Neural progenitor cell (in vitro differentiated cells): ENCODE data around the gene CFAP97D2. TPM values are rescaled to one million over a fixed set of nuclear protein-coding genes. Genes with fewer than 3 reads are reported as not detected.

Experiments used
- DNase-seq: peaks from one replicate; pipeline ENCODE4 v3.0.0-alpha.2; 2016; ENCODE audit warnings: low spot score
- H2AFZ ChIP-seq: fragments of 200-600 bp; sonication (generic); replicated peaks from 2 replicates; pipeline ENCODE4 v1.6.1; 2016; ENCODE audit warnings: antibody characterized with exemption
- H3F3A ChIP-seq: fragments of 200-600 bp; sonication (generic); 2 replicates; pipeline ENCODE4 v1.6.1; 2016; ENCODE audit warnings: antibody characterized with exemption, low read depth
- H3K27ac ChIP-seq: fragments of 200-600 bp; sonication (generic); 2 replicates; pipeline ENCODE4 v1.5.1; 2016; ENCODE audit warnings: mild to moderate bottlenecking
- H3K27me3 ChIP-seq: fragments of 200-600 bp; sonication (generic); 2 replicates; pipeline ENCODE4 v1.6.1; 2016; ENCODE audit warnings: mild to moderate bottlenecking, moderate library complexity
- H3K36me3 ChIP-seq: fragments of 200-600 bp; sonication (generic); 2 replicates; pipeline ENCODE4 v1.5.1; 2016
- H3K4me1 ChIP-seq: fragments of 200-600 bp; sonication (generic); 2 replicates; pipeline ENCODE4 v1.6.1; 2016; ENCODE audit warnings: mixed run types
- H3K4me2 ChIP-seq: fragments of 200-600 bp; sonication (generic); 2 replicates; pipeline ENCODE4 v1.6.1; 2016
- H3K4me3 ChIP-seq: fragments of 200-600 bp; sonication (generic); 2 replicates; pipeline ENCODE4 v1.5.1; 2016
- H3K79me2 ChIP-seq: fragments of 200-600 bp; sonication (generic); 2 replicates; pipeline ENCODE4 v1.6.1; 2016; ENCODE audit warnings: low read depth
- H3K9ac ChIP-seq: fragments of 200-600 bp; sonication (generic); 2 replicates; pipeline ENCODE4 v1.6.1; 2016
- H3K9me3 ChIP-seq: fragments of 200-600 bp; sonication (generic); 2 replicates; pipeline ENCODE4 v1.5.1; 2016; ENCODE audit warnings: low read depth
- H4K20me1 ChIP-seq: fragments of 200-600 bp; sonication (generic); 2 replicates; pipeline ENCODE4 v1.6.1; 2016; ENCODE audit warnings: low read depth
- H3K27ac Mint-ChIP-seq: 3 replicates; pipeline ENCODE4 v1.8.0; 2021; ENCODE audit warnings: mixed read lengths
- H3K27me3 Mint-ChIP-seq: 2 replicates; pipeline ENCODE4 v1.8.0; 2022; ENCODE audit warnings: low read depth, mild to moderate bottlenecking, inconsistent platforms, moderate library complexity, mixed read lengths; ENCODE audit not compliant: insufficient read depth
- H3K36me3 Mint-ChIP-seq: 3 replicates; pipeline ENCODE4 v1.8.0; 2021; ENCODE audit warnings: mixed read lengths
- H3K4me1 Mint-ChIP-seq: 3 replicates; pipeline ENCODE4 v1.8.0; 2021; ENCODE audit warnings: mixed read lengths
- H3K4me3 Mint-ChIP-seq: 3 replicates; pipeline ENCODE4 v1.8.0; 2021; ENCODE audit warnings: mild to moderate bottlenecking, moderate library complexity, mixed read lengths
- H3K9me3 Mint-ChIP-seq: 3 replicates; pipeline ENCODE4 v1.8.0; 2020; ENCODE audit warnings: mixed read lengths
- CTCF ChIP-seq: fragments of 200-600 bp; sonication (generic); IDR thresholded peaks from 2 replicates; pipeline ENCODE4 v1.5.1; 2017; ENCODE audit warnings: antibody characterized with exemption, mild to moderate bottlenecking
- EZH2 ChIP-seq: fragments of 200-600 bp; sonication (generic); IDR thresholded peaks from 2 replicates; pipeline ENCODE4 v1.6.1; 2017; ENCODE audit warnings: antibody characterized with exemption, mild to moderate bottlenecking, moderate library complexity
- EZH2phosphoT487 ChIP-seq: fragments of 200-600 bp; sonication (generic); IDR thresholded peaks from 2 replicates; pipeline ENCODE4 v1.6.1; 2017; ENCODE audit warnings: antibody characterized with exemption
- total RNA-seq: library from RNA; depleted of rRNA; stranded (reverse); fragments of >200 nt; gene quantifications from 2 replicates; pipeline ENCODE4 v1.2.3, GENCODE V29; 2015; ENCODE audit warnings: low replicate concordance

Gene CFAP97D2
- total RNA-seq, 1 donor from 2014 or later = not detected

GRCh38 chr13:114149774-114150740 is 29.0 kb upstream of the CFAP97D2 start:
- Histone ChIP-seq H3K27me3 (no peaks in the 10 kb centered on the region), H3K4me3 (no peak overlapping the region), H2AFZ (no peak overlapping the region), H3K4me1 (peaks cover 6% of the 10 kb centered on the region), H4K20me1 (no peaks in the 10 kb centered on the region), H3K9ac (no peak overlapping the region), H3K9me3 (no peaks in the 10 kb centered on the region), H3K36me3 (no peaks in the 10 kb centered on the region), H3K4me2 (no peak overlapping the region), H3K79me2 (no peaks in the 10 kb centered on the region), H3F3A (no peaks in the 10 kb centered on the region), H3K27ac (no peak overlapping the region)
- Mint-ChIP-seq H3K4me3 (no peak overlapping the region), H3K27ac (no peak overlapping the region), H3K9me3 (no peaks in the 10 kb centered on the region), H3K27me3 (peaks cover 10% of the 10 kb centered on the region), H3K4me1 (peaks cover 44% of the 10 kb centered on the region), H3K36me3 (no peaks in the 10 kb centered on the region)
- no peak for DNase-seq
- TF ChIP-seq EZH2 (no peak), CTCF (no peak), EZH2phosphoT487 (no peak)

GRCh38 chr13:114151031-114151430 is 28.0 kb upstream of the CFAP97D2 start:
- Mint-ChIP-seq H3K4me3 (no peak overlapping the region), H3K36me3 (no peaks in the 10 kb centered on the region), H3K27me3 (peaks cover 10% of the 10 kb centered on the region), H3K4me1 (peaks cover 36% of the 10 kb centered on the region), H3K9me3 (no peaks in the 10 kb centered on the region), H3K27ac (peak overlapping the region; percentile 50)
- no peak overlapping the region for H2AFZ ChIP-seq
- no peaks in the 10 kb centered on the region for H3K9me3 ChIP-seq
- H3F3A ChIP-seq = no peaks in the 10 kb centered on the region
- peaks cover 6% of the 10 kb centered on the region for H3K4me1 ChIP-seq
- no peaks in the 10 kb centered on the region for H3K36me3 ChIP-seq
- H4K20me1 ChIP-seq = no peaks in the 10 kb centered on the region
- no peak overlapping the region for H3K27ac ChIP-seq
- H3K4me2 ChIP-seq = no peak overlapping the region
- no peak for DNase-seq
- H3K79me2 ChIP-seq = no peaks in the 10 kb centered on the region
- H3K27me3 ChIP-seq = no peaks in the 10 kb centered on the region
- H3K9ac ChIP-seq = no peak overlapping the region
- TF ChIP-seq EZH2 = no peak
- no peak for TF ChIP-seq EZH2phosphoT487
- TF ChIP-seq CTCF = no peak
- H3K4me3 ChIP-seq = no peak overlapping the region

- H3K9me3 ChIP-seq = no peaks in the 10 kb centered on the region
These were observed 27.3 kb upstream of the CFAP97D2 start for GRCh38 chr13:114151565-114152284.

More at GRCh38 chr13:114151565-114152284, 27.3 kb upstream of the CFAP97D2 start:
- Histone ChIP-seq H4K20me1 (no peaks in the 10 kb centered on the region), H3K27ac (no peak overlapping the region), H3K4me3 (no peak overlapping the region), H3K79me2 (no peaks in the 10 kb centered on the region), H3K27me3 (no peaks in the 10 kb centered on the region), H3K36me3 (no peaks in the 10 kb centered on the region), H2AFZ (no peak overlapping the region), H3K4me1 (peaks cover 6% of the 10 kb centered on the region), H3K4me2 (no peak overlapping the region), H3K9ac (no peak overlapping the region), H3F3A (no peaks in the 10 kb centered on the region)
- Mint-ChIP-seq H3K9me3 (no peaks in the 10 kb centered on the region), H3K36me3 (no peaks in the 10 kb centered on the region), H3K27me3 (peaks cover 13% of the 10 kb centered on the region), H3K4me1 (peaks cover 35% of the 10 kb centered on the region), H3K4me3 (no peak overlapping the region), H3K27ac (peak overlapping the region; percentile 50)
- TF ChIP-seq EZH2 (no peak), CTCF (no peak), EZH2phosphoT487 (no peak)
- no peak for DNase-seq
